Stromal cell of bone marrow (primary cell): ENCODE results near the gene GALNT9.
"Not testable (repeated sequence)": the region's sequence is repeated elsewhere in the genome, so short reads cannot be mapped to it uniquely, and the experiment has no call there.

Experiments used
- DNase-seq: peaks from one replicate; pipeline ENCODE4 v3.0.0-alpha.2; 2012; ENCODE audit warnings: low read depth

The GALNT9 gene

GRCh38 chr12:132249689-132250478 is 79.5 kb downstream of the GALNT9 start:
- DNase-seq = no peak

DNA sequence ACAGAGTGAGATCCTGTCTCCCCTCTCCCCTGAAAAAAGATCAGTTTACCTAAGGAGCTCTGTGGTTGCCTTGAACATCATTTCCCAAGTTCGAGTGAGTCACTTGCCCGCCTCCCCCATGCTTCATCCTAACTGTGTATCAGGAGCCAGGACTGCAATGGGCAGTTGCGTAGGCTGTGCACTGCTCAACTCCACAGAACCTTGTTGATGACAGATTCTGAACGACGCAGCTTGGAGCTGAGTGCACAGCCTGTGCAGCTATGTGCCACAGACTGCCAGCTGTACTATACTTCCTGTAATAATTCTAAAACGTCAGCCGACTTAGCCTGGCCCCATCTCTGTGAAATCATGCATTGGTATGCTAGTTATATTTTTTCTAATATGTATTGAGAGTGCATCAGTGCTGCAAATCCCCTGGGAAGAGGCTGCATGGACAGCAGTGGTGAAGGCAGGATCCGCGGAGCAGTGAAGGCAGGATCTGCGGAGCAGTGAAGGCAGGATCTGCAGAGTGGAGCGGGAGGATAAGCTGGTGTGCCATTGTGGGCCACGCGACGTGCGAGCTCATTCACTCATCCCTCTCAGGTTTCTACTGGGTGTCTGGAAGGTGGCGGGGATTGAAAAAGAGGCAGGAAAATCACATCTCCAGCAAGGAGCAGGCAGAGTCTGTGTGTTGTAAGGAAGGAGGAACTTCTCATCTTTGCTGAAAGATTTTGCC is 80.8 kb downstream of the GALNT9 start:
- peak; percentile 29 for DNase-seq

DNA sequence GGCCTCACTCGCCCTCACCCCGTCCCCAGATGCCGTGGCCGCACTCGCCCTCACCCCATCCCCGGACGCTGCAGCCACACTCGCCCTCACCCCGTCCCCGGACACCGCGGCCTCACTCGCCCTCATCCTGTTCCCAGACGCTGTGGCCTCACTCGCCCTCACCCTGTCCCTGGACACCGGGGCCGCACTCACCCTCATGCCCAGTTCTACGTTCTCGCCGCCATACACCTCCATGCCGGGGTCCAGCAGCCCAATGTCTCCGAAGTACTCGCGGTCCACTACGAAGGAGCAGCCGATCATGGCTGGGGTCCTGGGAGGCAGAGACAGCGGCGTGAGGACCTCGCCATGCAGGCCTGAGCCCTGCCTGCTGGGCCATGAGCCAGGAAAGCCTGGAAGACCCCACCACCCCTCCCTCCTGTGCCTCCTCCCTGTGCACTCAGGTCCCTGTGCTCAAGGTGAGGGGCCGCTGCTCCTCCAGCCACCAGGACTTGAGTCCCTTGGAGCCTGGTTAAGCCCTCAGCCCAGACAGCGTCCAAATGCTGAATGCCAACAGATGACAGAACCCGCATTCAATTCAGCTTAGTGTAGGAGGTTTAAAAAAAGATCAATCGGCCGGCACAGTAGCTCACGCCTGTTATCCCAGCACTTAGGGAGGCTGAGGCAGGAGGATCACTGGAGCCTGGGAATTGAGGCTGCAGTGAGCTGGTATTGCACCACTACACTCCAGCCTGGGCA is 81.5 kb downstream of the GALNT9 start:
- no peak for DNase-seq

DNA sequence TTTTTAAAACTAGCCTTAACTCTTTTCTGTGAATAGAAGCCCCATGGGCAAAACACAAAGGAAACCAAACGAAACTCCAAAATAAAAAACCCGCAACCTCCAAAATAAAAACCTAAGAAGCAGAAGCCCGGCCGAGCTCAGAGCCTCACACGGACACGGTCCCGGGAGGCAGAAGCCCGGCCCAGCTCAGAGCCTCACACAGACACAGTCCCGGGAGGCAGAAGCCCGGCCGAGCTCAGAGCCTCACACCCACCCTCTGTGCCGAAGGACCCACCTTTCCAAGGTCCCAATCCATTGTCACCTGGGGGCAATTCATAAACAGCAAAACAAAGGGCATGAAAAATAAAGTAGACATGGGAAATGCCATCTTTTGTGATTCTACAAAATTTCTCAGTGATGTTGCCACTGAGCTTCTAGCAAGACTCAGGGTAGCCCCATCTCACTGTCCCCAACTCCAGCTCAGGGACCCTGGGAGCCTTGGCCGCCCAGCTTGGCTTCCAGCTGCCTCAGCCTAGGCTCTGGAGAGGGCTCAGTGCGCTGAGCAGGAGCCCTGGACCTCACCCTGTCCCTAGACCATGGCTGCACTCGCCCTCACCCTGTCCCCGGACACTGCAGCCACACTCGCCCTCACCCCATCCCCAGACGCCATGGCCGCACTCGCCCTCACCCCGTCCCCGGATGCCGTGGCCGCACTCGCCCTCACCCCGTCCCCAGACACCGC is 82.2 kb downstream of the GALNT9 start:
- no peak for DNase-seq

DNA sequence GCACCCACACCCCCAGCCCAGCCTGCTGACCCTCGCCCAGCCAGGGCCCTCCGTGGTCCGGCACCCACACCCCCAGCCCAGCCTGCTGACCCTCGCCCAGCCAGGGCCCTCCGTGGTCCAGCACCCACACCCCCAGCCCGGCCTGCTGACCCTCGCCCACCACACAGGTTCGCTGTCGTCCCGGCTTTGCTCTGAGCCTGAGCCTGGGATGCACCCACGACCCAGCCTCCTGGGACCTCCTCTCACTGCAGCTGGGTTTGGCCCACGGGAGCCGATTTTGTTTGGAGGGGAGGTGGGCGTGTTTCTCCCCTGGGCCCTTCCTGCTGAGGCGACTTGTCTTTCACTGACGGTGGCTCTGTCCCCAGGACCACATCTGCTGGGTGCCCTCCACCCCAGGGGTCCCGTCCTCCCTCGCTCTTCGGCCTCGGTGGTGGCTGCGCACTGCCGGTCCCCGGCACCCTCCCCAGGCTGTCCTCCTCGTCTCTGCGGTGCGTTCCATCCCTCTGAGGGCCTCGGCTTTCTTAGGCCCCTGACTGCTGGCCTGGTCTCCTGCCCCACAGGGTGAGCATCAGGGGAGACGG is 83.8 kb downstream of the GALNT9 start:
- no peak for DNase-seq

- DNase-seq = no peak
Observed at GRCh38 chr12:132244724-132245295, 84.6 kb downstream of the GALNT9 start.

DNA sequence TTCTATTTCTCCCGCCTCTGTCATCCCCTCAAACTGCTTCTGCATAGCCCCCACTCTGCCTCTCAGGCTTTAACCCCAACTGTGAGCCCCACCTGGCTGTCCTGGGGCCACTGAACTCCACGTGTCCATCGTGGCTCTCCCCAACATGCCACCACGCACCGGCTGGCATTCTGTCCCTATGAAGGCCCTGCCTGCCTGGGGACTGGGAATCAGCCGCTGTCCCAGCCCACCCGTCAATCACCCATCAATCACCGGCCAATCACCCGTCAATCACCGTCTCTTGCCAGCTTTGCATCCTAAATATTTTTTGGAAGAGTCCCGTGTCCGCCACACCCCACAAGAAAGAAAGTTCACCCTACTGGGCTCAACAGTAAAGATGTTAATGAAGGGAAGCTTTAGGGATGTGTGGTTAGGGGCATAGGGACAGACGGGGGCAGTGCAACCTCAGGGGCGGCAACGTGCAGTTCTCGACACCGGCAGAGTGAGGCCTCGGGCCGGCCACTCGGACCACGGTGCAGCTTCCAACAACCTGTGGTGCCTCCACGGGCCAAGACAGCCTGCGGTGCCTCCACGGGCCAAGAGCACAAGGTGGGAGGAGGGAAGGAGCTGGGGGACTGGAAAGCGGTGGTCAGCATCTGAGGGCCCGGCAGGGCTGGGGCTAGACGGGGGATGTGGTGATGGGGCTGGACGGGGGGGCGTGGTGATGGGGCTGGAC is 85.6 kb downstream of the GALNT9 start:
- DNase-seq = no peak

- not testable (repeated sequence) for DNase-seq
Observed at GRCh38 chr12:132243171-132243570, 86.2 kb downstream of the GALNT9 start.

DNA sequence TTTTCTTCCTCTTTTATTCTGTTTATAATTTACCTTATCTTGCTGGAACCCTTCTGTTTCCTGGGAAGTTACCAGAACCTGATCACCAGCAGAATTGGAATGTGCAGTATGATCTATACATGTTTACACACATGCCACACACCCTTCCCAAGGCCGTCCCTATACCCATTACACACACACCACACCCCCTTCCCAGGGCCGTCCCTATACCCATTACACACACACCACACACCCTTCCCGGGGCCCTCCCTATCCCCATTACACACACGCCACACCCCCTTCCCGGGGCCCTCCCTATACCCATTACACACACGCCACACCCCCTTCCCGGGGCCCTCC is 88.8 kb downstream of the GALNT9 start:
- not testable (repeated sequence) for DNase-seq

DNA sequence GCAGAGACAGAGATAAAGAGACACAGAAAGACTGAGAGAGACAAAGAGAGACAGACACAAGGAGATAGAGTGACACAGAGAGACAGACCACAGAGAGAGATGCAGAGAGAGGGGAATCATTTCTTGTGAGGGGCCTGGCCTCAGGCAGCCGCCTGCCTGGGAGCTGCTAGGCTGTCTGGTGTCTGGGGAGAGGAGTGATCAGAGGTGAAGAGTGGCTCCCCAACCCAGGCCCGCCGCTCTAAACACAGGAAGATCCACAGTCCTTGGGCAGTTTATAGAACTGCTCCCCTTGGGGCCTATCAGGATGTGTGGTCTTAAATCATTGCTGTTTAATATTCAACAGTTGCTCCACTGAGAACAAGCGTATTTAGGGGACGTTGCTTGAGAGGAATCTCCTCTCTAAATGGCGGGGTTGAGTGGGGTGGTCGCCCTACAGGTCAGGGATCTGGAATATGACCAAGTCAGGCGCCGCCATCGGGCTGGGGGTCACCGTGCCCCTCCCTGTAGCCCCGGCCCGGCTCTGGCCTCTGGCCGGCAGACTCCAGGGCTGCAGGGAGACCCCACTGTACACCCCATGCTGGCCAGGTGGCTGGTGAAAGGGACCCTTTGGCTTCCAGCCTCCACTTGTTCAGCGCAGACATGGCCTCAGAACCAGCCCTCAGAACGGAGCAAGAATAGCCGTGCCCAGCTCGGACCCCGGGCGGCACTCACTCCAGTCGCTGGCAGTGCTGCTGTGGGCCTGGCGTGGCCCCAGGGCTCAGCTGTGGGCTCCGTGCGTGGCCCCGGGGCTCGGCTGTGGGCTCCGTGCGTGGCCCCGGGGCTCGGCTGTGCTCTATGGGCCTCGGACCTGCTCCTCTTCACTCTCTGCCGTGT is 89.4 kb downstream of the GALNT9 start:
- DNase-seq = no peak

- DNase-seq = no peak
Observed at GRCh38 chr12:132239392-132239791, 90.0 kb downstream of the GALNT9 start.

DNA sequence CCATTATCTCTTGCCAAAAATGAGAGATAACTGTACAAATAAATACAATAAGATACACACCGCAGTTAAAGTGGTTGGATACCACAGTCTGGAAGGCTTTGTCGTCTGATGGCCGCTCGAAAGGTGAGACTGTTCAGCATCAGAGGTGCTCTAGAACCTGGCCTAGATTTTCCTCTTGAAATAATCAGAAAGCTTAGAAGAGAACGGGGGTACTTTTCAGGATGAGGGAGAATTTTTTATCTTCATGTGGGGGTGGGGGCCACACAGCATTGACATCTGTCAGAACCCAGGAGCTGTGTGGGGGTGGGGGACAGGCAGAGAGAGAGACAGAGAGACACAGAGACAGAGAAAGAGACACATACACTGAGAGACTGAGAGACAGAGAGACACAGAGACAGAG is 90.5 kb downstream of the GALNT9 start:
- no peak for DNase-seq

GRCh38 chr12:132238488-132238854 is 90.9 kb downstream of the GALNT9 start:
- DNase-seq = no peak

DNA sequence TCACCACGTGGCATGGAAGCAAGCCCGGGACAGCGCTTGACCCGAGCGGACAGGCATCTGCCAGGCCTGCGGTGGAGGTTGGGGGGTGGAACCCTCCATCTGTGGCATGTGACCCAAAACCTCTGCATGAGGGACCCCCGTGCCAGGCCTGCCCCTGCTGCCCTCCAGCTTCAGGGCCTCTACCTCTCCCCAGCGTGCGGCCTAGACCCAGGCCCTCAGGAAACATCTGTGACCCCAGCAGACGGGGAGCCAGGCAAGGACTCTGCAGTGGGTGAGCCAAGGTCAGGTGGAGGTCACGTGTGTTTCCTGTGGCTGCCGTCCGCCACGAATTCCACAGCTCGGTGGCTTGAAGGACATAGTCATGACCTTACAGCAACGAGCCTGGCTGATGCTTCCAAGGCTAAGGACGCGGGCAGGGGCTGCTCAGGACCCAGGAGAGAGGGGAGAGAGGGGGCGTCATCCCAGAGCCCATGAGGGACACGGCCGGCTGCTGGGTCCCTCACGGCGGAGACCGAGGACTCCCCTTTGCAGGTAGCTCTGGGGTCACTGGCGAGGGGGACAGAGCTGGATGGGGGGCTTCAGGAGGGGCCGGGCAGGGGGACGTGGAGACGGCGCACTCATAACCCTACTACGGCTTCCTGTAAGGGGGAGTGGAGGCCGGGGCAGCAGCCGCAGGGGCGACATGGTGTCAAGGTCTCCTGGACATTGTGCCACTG is 91.5 kb downstream of the GALNT9 start:
- DNase-seq = no peak

- no peak for DNase-seq
Observed at GRCh38 chr12:132236930-132237771, 92.2 kb downstream of the GALNT9 start.

- DNase-seq = no peak
Observed at GRCh38 chr12:132236129-132236929, 93.1 kb downstream of the GALNT9 start.

GRCh38 chr12:132235116-132235820 is 94.1 kb downstream of the GALNT9 start:
- DNase-seq = no peak
